Right lobe of liver (tissue), 4 donors: ENCODE data around the gene SGCD.

Experiments used
- POLR2A ChIP-seq: fragments of 450-650 bp; IDR thresholded peaks from one replicate; pipeline ENCODE4 v1.6.1; 2017; ENCODE audit warnings: antibody characterized with exemption, mild to moderate bottlenecking
- TF ChIP-seq, protein P1 (sequence below), 4 donors: fragments of 200-600 bp in 3 of 4; fragments of 450-650 bp in 1 of 4; IDR thresholded peaks; one replicate each; pipeline versions ENCODE4 v1.5.1 to v1.8.0; 2016 to 2022; ENCODE audit warnings: antibody characterized with exemption in 4 of 4, mild to moderate bottlenecking in 2 of 4
- donor health status: DM: no; HTN: no; CAD: no.
- donor health status: DM: no; HTN: no; CAD: no.
- donor health status: DM: no; HTN: yes; CAD: no.

DNA sequence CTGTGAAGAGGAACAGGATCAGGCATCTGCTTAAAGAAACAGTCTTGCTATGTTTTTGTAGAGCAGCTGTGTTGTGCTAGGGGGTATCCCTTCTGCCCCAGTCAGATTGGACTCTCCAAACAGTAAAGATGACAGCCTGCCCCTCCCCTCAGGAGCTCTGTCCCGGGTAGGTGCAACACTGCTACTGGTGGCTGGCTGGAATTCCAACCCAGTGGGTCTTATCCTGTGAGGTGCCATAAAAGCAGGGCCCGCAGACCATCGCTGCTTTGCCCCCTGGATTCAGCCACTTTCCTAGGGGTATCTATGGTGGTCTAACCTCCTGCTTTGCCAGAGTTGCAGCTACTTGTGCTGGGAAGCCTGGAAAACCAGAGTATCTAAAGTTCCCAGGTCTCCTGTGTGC is 408.5 kb downstream of the SGCD start:
- TF ChIP-seq, protein P1, sequence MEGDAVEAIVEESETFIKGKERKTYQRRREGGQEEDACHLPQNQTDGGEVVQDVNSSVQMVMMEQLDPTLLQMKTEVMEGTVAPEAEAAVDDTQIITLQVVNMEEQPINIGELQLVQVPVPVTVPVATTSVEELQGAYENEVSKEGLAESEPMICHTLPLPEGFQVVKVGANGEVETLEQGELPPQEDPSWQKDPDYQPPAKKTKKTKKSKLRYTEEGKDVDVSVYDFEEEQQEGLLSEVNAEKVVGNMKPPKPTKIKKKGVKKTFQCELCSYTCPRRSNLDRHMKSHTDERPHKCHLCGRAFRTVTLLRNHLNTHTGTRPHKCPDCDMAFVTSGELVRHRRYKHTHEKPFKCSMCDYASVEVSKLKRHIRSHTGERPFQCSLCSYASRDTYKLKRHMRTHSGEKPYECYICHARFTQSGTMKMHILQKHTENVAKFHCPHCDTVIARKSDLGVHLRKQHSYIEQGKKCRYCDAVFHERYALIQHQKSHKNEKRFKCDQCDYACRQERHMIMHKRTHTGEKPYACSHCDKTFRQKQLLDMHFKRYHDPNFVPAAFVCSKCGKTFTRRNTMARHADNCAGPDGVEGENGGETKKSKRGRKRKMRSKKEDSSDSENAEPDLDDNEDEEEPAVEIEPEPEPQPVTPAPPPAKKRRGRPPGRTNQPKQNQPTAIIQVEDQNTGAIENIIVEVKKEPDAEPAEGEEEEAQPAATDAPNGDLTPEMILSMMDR (IDR thresholded peaks at IDR 0.05): no peak
- TF ChIP-seq POLR2A: no peak
